ENCODE measurements around the gene PGM2.

Gene PGM2

GRCh38 chr4:37890801-37891259 lies 64.3 kb downstream of the PGM2 start, which contains the start of gene TBC1D1:
Gene TBC1D1 (plus strand): TSS chr4:37891084. CDS start chr4:37902096, 11,012 bp downstream.
- Histone ChIP-seq H3K27ac (peak within 1 kb of the TSS; percentile 88), H3K36me3 (peaks cover 11% of the 10 kb centered on the region), H3K4me1 (ENCODE audit: control insufficient read depth in 1 of 2, insufficient read depth in 1 of 2, low read depth in 1 of 2, low read length in 1 of 2) (peaks cover 38 to 67% of the 10 kb centered on the region in 2 experiments), H3K9me3 (no peaks in the 10 kb centered on the region), H3K4me3 (ENCODE audit: low read depth in 1 of 2, low read length in 1 of 2) (peak within 1 kb of the TSS; percentile 77 to 83), H3K27me3 (no peaks in the 10 kb centered on the region)
- TF ChIP-seq CTCF (IDR thresholded peaks at IDR 0.05), result no peak

- TF ChIP-seq CTCF (IDR thresholded peaks at IDR 0.05), result peak; percentile 46
- Histone ChIP-seq H3K36me3 (peaks cover 14% of the 10 kb centered on the region), H3K4me1 (ENCODE audit: control insufficient read depth in 1 of 2, insufficient read depth in 1 of 2, low read depth in 1 of 2, low read length in 1 of 2) (peaks cover 32 to 67% of the 10 kb centered on the region in 2 experiments), H3K4me3 (ENCODE audit: low read depth in 1 of 2, low read length in 1 of 2) (peak overlapping the region; percentile 77 to 83), H3K27ac (peak overlapping the region; percentile 88), H3K27me3 (no peaks in the 10 kb centered on the region), H3K9me3 (no peaks in the 10 kb centered on the region)
These were observed 65.0 kb downstream of the PGM2 start for GRCh38 chr4:37891260-37892159.

GRCh38 chr4:37892641-37893040 lies 66.2 kb downstream of the PGM2 start:
- TF ChIP-seq CTCF (IDR thresholded peaks at IDR 0.05), result peak; percentile 16
- Histone ChIP-seq H3K4me1 (ENCODE audit: control insufficient read depth in 1 of 2, insufficient read depth in 1 of 2, low read depth in 1 of 2, low read length in 1 of 2) (peaks cover 31 to 64% of the 10 kb centered on the region in 2 experiments), H3K9me3 (no peaks in the 10 kb centered on the region), H3K27me3 (no peaks in the 10 kb centered on the region), H3K27ac (peak overlapping the region; percentile 88), H3K36me3 (peaks cover 14% of the 10 kb centered on the region), H3K4me3 (ENCODE audit: low read depth in 1 of 2, low read length in 1 of 2) (peak overlapping the region; percentile 77 to 83)

- no peak for TF ChIP-seq CTCF (IDR thresholded peaks at IDR 0.05)
- peak overlapping the region; percentile 88 for H3K27ac ChIP-seq
- H3K4me1 ChIP-seq (ENCODE audit: control insufficient read depth in 1 of 2, insufficient read depth in 1 of 2, low read depth in 1 of 2, low read length in 1 of 2), result peaks cover 31 to 59% of the 10 kb centered on the region in 2 experiments
- peak overlapping the region; percentile 77 to 83 for H3K4me3 ChIP-seq (ENCODE audit: low read depth in 1 of 2, low read length in 1 of 2)
- no peaks in the 10 kb centered on the region for H3K27me3 ChIP-seq
- no peaks in the 10 kb centered on the region for H3K9me3 ChIP-seq
- peaks cover 14% of the 10 kb centered on the region for H3K36me3 ChIP-seq
These were observed 66.7 kb downstream of the PGM2 start for GRCh38 chr4:37893164-37893563.

GRCh38 chr4:37895271-37895670 lies 68.8 kb downstream of the PGM2 start:
- TF ChIP-seq CTCF (IDR thresholded peaks at IDR 0.05), result no peak
- no peak overlapping the region for H3K4me3 ChIP-seq (ENCODE audit: low read depth in 1 of 2, low read length in 1 of 2)
- H3K4me1 ChIP-seq (ENCODE audit: control insufficient read depth in 1 of 2, insufficient read depth in 1 of 2, low read depth in 1 of 2, low read length in 1 of 2), result peaks cover 25 to 46% of the 10 kb centered on the region in 2 experiments
- peaks cover 17% of the 10 kb centered on the region for H3K36me3 ChIP-seq
- H3K9me3 ChIP-seq, result no peaks in the 10 kb centered on the region
- H3K27me3 ChIP-seq, result no peaks in the 10 kb centered on the region
- H3K27ac ChIP-seq, result no peak overlapping the region
